Measurements from ENCODE around the gene SEC11A.
A peak's percentile ranks its signal among the peaks of the same experiment; 100 is the strongest.
"Not testable (repeated sequence)": the region's sequence is repeated elsewhere in the genome, so short reads cannot be mapped to it uniquely, and the experiment has no call there.

Gene SEC11A

DNA sequence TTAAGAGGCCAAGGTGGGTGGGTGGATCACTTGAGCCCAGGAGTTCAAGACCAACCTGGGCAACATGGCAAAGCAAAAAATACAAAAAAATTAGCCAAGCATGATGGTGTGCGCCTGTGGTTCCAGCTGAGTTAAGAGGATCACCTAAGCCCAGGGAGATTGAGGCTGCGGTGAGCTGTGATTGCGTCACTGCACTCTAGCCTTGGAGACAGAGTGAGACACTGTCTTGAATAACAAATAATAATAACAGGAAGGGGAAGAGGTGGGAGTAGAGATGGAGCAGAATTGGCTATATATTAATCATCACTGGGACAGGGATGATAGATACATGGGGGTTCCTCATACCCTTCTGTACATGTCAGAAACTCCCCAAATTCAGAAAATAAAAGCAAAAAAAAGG is 34.1 kb downstream of the SEC11A start:
- no peak for DNase-seq (ENCODE audit: low spot score)

DNA sequence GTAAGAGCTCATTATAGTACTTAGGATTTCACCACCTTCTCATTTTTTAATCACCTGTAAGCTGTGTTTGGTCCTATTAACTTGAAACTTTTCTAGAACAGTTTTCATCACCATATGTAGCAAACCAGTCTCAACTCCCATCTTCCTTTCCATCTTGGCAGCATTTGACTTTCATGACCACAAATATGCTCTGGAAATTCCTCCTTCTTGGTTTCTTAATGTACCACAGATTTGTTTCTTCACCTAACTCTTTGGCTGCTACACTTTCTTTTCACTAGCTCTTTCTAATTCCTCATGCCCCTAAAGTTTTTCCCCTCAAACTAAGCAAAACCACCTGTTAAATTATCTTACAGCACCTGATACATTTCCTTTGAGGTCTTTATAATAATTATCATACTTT is 44.7 kb downstream of the SEC11A start:
- no peak for DNase-seq (ENCODE audit: low spot score)

GRCh38 chr15:84669726-84670125 is 46.2 kb downstream of the SEC11A start:
- no peak for DNase-seq (ENCODE audit: low spot score)

- no peak for DNase-seq (ENCODE audit: low spot score)
Observed at GRCh38 chr15:84668221-84668982, 47.5 kb downstream of the SEC11A start.

- no peak for DNase-seq (ENCODE audit: low spot score)
Observed at GRCh38 chr15:84666373-84666772, 49.6 kb downstream of the SEC11A start.

- no peak for DNase-seq (ENCODE audit: low spot score)
Observed at GRCh38 chr15:84661001-84661400, 54.9 kb downstream of the SEC11A start.

DNA sequence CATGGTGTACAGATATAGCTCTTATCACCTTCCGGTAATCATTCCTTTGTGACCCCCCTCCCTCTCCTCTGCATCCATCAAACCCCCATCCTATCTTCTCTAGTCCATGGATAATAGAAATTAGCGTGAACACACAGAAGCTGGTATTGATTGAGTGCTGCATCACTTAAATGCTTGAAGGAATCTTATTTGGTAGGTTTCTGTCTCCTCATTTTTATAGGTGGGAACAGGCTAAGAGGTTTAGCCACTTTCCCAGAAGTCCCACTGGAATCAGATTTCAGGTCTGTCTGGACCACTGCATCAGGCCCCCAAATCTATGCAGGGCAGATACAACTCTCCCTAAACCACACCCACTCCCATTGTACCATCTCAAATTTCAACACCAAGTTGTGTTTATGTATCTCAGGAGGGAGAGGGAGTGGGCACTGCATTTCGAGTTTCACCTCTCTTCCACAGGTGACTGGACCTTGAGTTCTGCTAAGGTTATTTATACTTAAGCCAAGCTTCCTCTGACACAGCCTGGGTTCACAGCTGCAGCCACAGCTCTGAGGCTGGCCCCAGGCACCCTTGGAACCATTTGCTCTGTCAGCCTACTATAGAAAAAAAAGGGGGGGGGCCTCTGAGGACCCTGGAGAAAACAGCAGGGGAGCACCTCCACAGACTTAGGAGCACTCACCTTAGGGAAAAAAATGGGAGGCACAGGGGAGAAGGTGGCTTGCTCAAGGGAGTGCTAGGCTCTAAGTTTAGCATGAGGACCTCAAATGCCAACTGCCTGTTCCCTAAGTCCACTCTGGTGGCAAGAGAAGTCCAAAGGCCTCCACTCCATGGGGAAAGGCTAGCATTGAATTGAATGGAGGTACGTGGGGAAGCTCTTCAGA is 55.8 kb downstream of the SEC11A start:
- DNase-seq (ENCODE audit: low spot score), result no peak

DNA sequence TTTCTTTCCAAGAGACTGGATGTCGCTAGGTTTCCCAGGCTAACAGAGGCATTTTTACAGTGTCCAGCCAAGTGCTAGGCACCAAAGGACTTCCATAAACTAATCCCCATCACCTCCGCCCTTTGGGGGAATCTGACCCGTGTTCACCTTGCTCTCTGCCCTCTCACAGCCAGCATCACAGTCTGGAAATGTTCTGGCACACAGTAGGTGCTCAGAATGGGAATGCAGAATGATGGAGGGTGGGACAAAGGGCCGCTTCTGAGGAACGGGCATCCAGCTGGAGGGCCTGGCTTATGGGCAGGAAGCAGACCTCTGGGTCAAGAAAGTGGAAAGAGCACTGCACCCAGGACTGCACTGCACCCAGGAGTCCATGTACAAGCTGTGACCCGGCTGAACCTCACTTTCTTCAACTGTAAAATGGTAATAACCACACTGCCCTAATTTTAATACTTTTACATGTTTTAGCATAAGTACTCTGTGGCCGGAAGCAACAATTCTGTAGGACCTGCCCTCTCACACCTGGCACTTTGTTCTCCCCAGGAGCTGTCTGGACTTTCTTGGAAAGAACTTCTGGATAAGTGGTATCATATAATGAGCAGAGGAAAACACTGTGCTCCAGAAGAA is 57.0 kb downstream of the SEC11A start:
- DNase-seq (ENCODE audit: low spot score), result no peak

- peak; percentile 98 for DNase-seq (ENCODE audit: low spot score)
Observed at GRCh38 chr15:84658080-84658787, 57.7 kb downstream of the SEC11A start, which contains the start of gene NMB. TSS of gene NMB (minus strand) at chr15:84658199. CDS start at chr15:84658152, 47 bp downstream.

- no peak for DNase-seq (ENCODE audit: low spot score)
Observed at GRCh38 chr15:84657748-84658079, 58.2 kb downstream of the SEC11A start.

DNA sequence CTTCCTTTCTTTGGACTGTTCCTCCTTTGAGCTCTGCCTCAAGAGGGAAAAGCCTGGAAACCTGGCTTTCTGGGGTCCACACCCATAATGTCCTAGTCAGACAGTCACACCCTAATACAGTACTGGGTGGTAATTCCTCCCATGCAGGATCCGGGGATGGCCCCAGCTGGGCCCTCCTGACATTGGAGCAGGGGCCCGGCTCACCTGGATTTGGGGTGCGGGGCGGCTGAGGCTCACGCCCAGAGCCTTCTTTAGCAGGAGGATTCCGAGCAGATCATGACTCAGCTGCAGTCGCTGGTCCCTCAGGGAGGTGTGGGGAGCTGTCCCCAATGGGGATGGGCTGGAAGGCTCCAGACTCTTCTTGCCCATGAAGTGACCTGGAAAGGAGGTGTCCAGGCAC is 59.0 kb downstream of the SEC11A start:
- DNase-seq (ENCODE audit: low spot score), result no peak

- peak; percentile 75 for DNase-seq (ENCODE audit: low spot score)
Observed at GRCh38 chr15:84654689-84655453, 61.1 kb downstream of the SEC11A start.

- DNase-seq (ENCODE audit: low spot score), result peak; percentile 92
Observed at GRCh38 chr15:84653910-84654688, 61.8 kb downstream of the SEC11A start, which contains the start of gene WDR73. TSS of gene WDR73 (minus strand) at chr15:84654283. CDS start at chr15:84654274, 9 bp downstream.

DNA sequence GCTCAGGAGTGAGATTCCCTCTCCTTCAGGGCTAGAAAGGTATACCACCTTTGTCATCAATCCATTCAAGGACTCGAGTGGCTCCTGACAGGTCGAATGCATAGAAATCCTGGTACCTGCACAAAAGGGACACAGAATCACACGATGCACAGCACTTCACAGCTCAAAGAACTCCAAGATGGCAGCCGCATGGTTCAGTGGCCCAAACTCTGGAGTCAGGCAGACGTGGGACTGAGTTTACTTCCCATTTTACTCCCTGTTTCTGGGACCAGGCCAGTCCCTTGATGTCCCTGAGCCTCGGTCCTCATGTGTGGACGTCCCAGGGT is 62.4 kb downstream of the SEC11A start:
- no peak for DNase-seq (ENCODE audit: low spot score)

- DNase-seq (ENCODE audit: low spot score), result no peak
Observed at GRCh38 chr15:84649706-84650105, 66.2 kb downstream of the SEC11A start.

DNA sequence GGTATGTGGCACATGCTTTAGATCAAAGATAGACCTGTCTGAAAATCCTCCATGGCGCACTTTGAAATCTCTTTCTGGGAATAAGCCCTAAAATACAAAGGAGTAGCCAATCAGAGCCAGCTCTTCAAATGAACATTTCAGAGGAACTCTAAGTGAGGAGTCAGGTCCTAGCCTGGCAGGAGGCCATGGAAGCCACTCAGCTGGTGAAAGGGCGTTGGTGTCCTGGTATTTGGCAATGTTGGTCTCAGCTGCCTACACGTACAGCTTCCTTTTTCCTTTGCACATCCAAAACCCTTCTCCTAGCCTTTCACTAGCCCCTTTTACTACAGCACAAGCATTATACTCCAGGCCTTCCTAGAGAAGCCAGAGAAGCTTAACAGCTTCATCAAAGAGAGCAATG is 67.4 kb downstream of the SEC11A start:
- no peak for DNase-seq (ENCODE audit: low spot score)

GRCh38 chr15:84647726-84648125 is 68.2 kb downstream of the SEC11A start:
- DNase-seq (ENCODE audit: low spot score), result no peak

GRCh38 chr15:84645997-84646396 is 69.9 kb downstream of the SEC11A start:
- no peak for DNase-seq (ENCODE audit: low spot score)

DNA sequence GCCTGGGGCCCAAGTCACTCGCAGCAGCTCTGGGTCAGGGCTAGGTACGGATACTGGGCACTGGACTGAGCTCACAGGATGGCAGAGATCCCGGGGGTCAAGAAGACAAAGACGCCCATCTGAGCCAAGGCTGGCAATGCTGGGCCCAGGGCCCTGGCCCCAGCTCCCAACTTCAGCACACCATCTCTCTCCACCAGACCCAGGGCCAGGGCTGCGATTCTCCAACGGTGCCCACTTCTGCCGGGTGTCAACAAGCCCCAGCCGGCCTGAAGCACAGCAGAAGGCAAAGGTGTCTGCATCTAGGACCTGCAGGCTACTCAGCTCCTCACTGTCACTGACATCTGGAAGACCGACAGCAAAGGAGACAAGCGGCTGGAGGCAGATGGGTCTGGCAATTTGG is 70.4 kb downstream of the SEC11A start:
- no peak for DNase-seq (ENCODE audit: low spot score)

DNA sequence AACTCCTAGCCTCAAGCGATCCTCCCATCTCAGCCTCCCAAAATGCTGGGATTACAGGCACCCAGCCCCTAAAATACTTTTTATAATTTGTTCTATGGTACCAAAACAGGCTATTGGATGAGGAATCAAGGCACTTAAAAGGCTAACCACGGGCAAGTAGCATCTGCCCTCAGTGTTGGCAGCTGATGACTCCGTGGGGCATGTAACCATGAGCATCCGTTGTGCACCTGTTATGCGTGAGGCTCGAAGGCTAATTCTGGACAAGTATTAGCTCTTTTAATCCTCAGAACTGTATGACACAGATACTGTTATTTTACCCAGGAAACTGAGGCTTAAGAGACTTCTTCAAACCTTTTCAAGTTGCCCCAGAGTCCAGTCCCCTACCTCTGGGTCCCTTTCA is 72.1 kb downstream of the SEC11A start:
- no peak for DNase-seq (ENCODE audit: low spot score)

GRCh38 chr15:84642640-84643039 is 73.3 kb downstream of the SEC11A start:
- DNase-seq (ENCODE audit: low spot score), result not testable (repeated sequence)
